GM19468 (cell line): ENCODE measurements around the gene SH3BP4.

Source experiments
- ATAC-seq: cut with Tn5 transposase; IDR thresholded peaks from one replicate; pipeline ENCODE4 v1.9.1; 2021; ENCODE audit warnings: mild to moderate bottlenecking, moderate library complexity, moderate number of reproducible peaks; ENCODE audit not compliant: unreplicated experiment; ENCODE audit errors: extremely low read depth

Gene SH3BP4

DNA sequence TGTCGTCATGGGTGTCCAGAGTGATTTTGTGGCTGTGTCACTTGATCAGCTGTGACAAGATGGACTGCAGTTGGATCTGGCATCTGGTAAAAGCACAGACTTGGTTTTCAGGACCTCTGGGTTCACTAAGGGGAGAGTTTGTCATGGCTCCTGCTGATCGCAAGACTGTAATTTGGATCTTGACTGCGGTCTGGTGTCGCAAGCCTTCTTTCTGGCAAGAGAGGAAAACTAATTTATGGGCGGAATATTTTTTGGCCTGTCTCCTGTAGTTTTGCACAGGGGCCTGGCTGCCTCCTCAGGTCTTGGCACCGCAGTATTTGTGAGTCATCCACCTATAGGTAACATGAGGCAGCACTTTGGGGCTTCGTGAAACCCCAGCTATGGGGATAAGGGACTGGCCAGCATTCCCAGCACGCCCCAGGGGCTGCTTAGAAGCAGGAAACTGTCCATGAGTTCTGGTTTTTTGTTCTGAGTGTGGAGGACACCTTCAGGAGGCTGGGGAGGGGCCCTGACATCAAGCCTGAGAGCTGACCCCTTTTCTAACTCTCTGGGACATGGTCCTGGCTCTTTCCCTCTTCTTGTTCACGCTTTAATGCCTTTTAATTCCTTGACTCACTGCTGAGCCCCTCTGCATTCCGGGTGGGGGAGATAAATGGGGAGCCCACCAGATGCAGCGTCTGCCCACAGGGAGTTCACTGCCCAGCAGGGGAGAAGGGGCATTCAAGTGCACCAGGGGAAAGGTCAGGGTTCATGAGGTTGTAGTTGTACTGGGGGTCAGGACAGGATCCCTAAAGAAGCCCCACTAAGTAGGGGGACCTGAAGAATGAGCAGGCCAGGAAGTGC is 12.2 kb downstream of the SH3BP4 start:
- no peak for ATAC-seq

GRCh38 chr2:234964631-234965461 is 13.0 kb downstream of the SH3BP4 start:
- no peak for ATAC-seq

- no peak for ATAC-seq
Measured at GRCh38 chr2:234966340-234966739, 14.5 kb downstream of the SH3BP4 start.

- ATAC-seq, result no peak
Measured at GRCh38 chr2:234967201-234967869, 15.5 kb downstream of the SH3BP4 start.

GRCh38 chr2:234967870-234968208 is 16.0 kb downstream of the SH3BP4 start:
- ATAC-seq, result no peak

- ATAC-seq, result no peak
Measured at GRCh38 chr2:234968631-234969305, 17.0 kb downstream of the SH3BP4 start.

DNA sequence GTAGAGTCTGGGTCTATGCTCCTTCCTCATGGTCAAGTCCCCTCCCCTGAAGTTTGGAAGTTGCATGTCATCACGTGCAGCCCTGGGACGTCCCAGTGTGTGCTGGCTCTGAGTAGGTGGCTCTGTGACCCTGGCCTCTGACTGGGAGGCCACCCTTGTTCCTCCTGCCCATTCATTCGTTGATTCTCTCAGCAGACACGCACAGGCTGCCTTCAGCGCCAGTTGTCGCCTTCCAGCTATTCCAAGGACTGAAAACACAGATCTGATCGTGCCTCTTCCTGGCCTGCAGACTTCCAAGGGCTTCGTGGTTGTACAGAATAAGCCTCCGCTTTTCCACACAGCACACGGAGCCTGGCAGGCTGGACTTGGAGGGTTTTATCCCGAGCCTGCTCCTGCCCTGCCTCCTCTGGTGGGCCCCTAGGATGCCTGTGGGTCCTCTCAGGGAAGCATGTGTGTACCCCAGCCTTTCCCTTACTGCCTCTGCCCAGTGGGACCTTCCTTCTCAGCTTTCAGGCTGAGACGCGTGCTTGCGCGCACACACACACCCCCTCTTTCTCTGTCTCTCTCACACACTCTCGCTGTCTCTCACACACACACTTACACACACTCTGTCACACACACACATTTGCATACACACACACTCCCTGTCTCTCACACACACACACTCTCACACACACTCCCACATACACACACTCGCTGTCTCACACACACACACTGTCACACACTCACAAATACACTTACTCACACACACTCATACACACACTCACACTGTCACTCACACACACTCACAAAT is 17.7 kb downstream of the SH3BP4 start:
- ATAC-seq, result no peak

GRCh38 chr2:234970099-234970440 is 18.3 kb downstream of the SH3BP4 start:
- no peak for ATAC-seq

DNA sequence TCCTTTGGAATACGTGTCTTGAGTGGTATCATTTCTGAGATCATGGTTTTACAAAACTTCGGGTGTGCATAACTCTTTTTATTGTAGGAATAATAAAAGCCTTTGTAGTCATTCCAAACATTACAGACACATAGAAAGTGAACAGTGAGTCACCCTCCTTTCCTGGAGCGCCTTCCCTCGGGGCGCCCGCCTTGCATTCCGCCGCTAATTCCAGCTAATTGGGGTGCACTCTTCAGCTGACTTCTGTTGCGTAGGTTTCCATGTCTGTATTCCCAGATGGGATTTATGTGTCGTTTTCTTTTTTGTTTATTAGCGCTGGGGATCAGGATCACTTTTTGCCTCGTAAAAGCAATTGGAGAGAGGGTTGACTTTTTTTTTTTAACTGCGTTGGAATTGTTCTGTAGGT is 18.7 kb downstream of the SH3BP4 start:
- no peak for ATAC-seq

GRCh38 chr2:234971496-234971895 is 19.7 kb downstream of the SH3BP4 start:
- ATAC-seq, result no peak

DNA sequence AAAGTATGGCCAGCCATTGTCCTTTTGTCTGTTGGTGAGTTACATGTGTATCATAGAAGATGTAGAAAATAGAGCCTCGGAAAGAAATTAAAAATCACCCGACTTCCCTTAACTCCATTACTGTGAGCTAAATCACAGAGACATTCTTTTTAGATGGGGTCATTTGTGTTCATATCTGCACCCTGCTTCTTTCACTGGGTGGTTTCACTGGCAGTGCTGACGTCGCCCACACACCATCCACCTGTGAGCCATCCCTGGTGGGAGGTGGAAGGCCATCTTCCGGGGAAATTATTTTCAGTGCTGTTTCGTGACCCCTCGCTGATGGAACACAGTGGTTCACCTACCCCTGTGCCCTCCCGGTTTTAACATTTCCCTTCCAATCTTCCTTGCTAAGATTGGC is 21.2 kb downstream of the SH3BP4 start:
- no peak for ATAC-seq

GRCh38 chr2:234974501-234975385 is 22.9 kb downstream of the SH3BP4 start:
- no peak for ATAC-seq

- no peak for ATAC-seq
Measured at GRCh38 chr2:234975611-234976010, 23.8 kb downstream of the SH3BP4 start.

GRCh38 chr2:234976479-234977227 is 24.8 kb downstream of the SH3BP4 start:
- no peak for ATAC-seq

GRCh38 chr2:234977228-234977679 is 25.4 kb downstream of the SH3BP4 start:
- no peak for ATAC-seq

- ATAC-seq, result no peak
Measured at GRCh38 chr2:234978466-234979203, 26.8 kb downstream of the SH3BP4 start.
